Activated CD8-positive, alpha-beta memory T cell treated with anti-CD3 and anti-CD28 coated beads for 48 hours (primary cell): Measurements from ENCODE around the gene FXYD1.
"Not testable (repeated sequence)": the region's sequence is repeated elsewhere in the genome, so short reads cannot be mapped to it uniquely, and the experiment has no call there.

Experiments
- DNase-seq, 3 experiments: peaks; one replicate each; pipeline ENCODE4 v3.0.0-alpha.2; 2020; ENCODE audit warnings: low read depth in 2 of 3, low spot score in 2 of 3

Gene FXYD1

GRCh38 chr19:35141837-35142605, 3.4 kb downstream of the FXYD1 start:
- DNase-seq: no peak

GRCh38 chr19:35142606-35143230, 4.1 kb downstream of the FXYD1 start:
- DNase-seq: peak in 2 of 3 experiments; percentile 27 to 60

- no peak for DNase-seq
These were observed 4.6 kb downstream of the FXYD1 start, which contains the start of gene FXYD7 for GRCh38 chr19:35143231-35143715. Gene FXYD7, plus strand, starts transcription at chr19:35143255. Its CDS starts 79 bp downstream, at chr19:35143334.

- DNase-seq: no peak
These were observed 5.2 kb downstream of the FXYD1 start for GRCh38 chr19:35143818-35144217.

- no peak for DNase-seq
These were observed 5.6 kb downstream of the FXYD1 start for GRCh38 chr19:35144259-35144599.

GRCh38 chr19:35144600-35145436, 6.2 kb downstream of the FXYD1 start:
- DNase-seq: no peak

GRCh38 chr19:35146746-35147459, 8.3 kb downstream of the FXYD1 start:
- DNase-seq: no peak

- no peak for DNase-seq
These were observed 10.8 kb downstream of the FXYD1 start for GRCh38 chr19:35149463-35149862.

GRCh38 chr19:35150445-35150844, 11.8 kb downstream of the FXYD1 start:
- no peak for DNase-seq

- DNase-seq: no peak
These were observed 12.8 kb downstream of the FXYD1 start for GRCh38 chr19:35151273-35152065.

GRCh38 chr19:35153129-35153522, 14.5 kb downstream of the FXYD1 start:
- DNase-seq: not testable (repeated sequence)

- DNase-seq: peak; percentile 60 to 62 (median 62)
These were observed 15.3 kb downstream of the FXYD1 start for GRCh38 chr19:35153701-35154524.

GRCh38 chr19:35154525-35155406, 16.1 kb downstream of the FXYD1 start, which contains the start of gene FXYD5:
Gene FXYD5, plus strand, starts transcription at chr19:35154735. Its CDS starts 816 bp downstream, at chr19:35155551.
- peak; percentile 65 to 68 (median 65) for DNase-seq

- DNase-seq: no peak
These were observed 16.8 kb downstream of the FXYD1 start for GRCh38 chr19:35155441-35155840.

GRCh38 chr19:35155981-35156672, 17.5 kb downstream of the FXYD1 start:
- no peak for DNase-seq

GRCh38 chr19:35156673-35157014, 18.0 kb downstream of the FXYD1 start:
- no peak for DNase-seq

GRCh38 chr19:35157431-35157830, 18.8 kb downstream of the FXYD1 start:
- no peak for DNase-seq

- DNase-seq: no peak
These were observed 21.0 kb downstream of the FXYD1 start for GRCh38 chr19:35159606-35160005.
